GM23338 (cell line): ENCODE data around the gene IPPK.

Experiments
- CREB1 ChIP-seq: fragments of 250-450 bp; sonication (Bioruptor Pico); IDR thresholded peaks from 2 replicates; pipeline ENCODE4 v1.5.0; 2020; ENCODE audit warnings: low read depth, mild to moderate bottlenecking, moderate library complexity
- CTCF ChIP-seq, 2 experiments: fragments of 200-600 bp in 1 of 2; sonication (generic) in 1 of 2; conservative IDR thresholded peaks; 2 replicates each; pipeline versions ENCODE4 v1.5.1 to v1.6.1; 2016 to 2017; ENCODE audit warnings: antibody characterized with exemption in 2 of 2, low read depth in 2 of 2, mild to moderate bottlenecking in 2 of 2, moderate library complexity in 1 of 2
- EZH2 ChIP-seq: fragments of 200-600 bp; sonication (generic); IDR thresholded peaks from one replicate; pipeline ENCODE4 v1.8.0; 2017; ENCODE audit warnings: antibody characterized with exemption, mild to moderate bottlenecking, low read depth; ENCODE audit not compliant: unreplicated experiment
- POLR2AphosphoS5 ChIP-seq: IDR thresholded peaks from 2 replicates; pipeline ENCODE4 v1.6.1; 2016; ENCODE audit warnings: antibody characterized with exemption, low read depth
- REST ChIP-seq: IDR thresholded peaks from one replicate; pipeline ENCODE4 v1.6.1; 2018; ENCODE audit warnings: antibody characterized with exemption; ENCODE audit not compliant: unreplicated experiment
- ZNF462 ChIP-seq: fragments of 250-450 bp; sonication (Bioruptor Pico); IDR thresholded peaks from 2 replicates; pipeline ENCODE4 v1.5.0; 2020; ENCODE audit warnings: mild to moderate bottlenecking, moderate library complexity
- TF ChIP-seq, protein P1 (sequence below): IDR thresholded peaks from 2 replicates; pipeline ENCODE4 v1.6.1; 2016; ENCODE audit warnings: antibody characterized with exemption

GRCh38 chr9:92614763-92615461 lies 55.0 kb downstream of the IPPK start:
- no peak for TF ChIP-seq CTCF (conservative IDR thresholded peaks at IDR 0.05; ENCODE audit: low read depth in 2 of 2)
- TF ChIP-seq EZH2, result no peak
- no peak for TF ChIP-seq POLR2AphosphoS5
- TF ChIP-seq, protein P1, sequence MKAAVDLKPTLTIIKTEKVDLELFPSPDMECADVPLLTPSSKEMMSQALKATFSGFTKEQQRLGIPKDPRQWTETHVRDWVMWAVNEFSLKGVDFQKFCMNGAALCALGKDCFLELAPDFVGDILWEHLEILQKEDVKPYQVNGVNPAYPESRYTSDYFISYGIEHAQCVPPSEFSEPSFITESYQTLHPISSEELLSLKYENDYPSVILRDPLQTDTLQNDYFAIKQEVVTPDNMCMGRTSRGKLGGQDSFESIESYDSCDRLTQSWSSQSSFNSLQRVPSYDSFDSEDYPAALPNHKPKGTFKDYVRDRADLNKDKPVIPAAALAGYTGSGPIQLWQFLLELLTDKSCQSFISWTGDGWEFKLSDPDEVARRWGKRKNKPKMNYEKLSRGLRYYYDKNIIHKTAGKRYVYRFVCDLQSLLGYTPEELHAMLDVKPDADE, result no peak
- TF ChIP-seq CREB1, result no peak
- no peak for TF ChIP-seq REST
- no peak for TF ChIP-seq ZNF462 (CRISPR knock-in tag)
